NCI-H187 treated with DMSO at 0.1 percent for 48 hours (cell line): ENCODE results near the gene ARL6IP4.

Source experiments
- DNase-seq: peaks from one replicate; lab custom pipeline; 2025; lab: John Stamatoyannopoulos, UW

Gene ARL6IP4

GRCh38 chr12:122978507-122978955, 1.9 kb upstream of the ARL6IP4 start:
- DNase-seq: no peak

GRCh38 chr12:122979001-122979907, 1.2 kb upstream of the ARL6IP4 start:
- no peak for DNase-seq

DNA sequence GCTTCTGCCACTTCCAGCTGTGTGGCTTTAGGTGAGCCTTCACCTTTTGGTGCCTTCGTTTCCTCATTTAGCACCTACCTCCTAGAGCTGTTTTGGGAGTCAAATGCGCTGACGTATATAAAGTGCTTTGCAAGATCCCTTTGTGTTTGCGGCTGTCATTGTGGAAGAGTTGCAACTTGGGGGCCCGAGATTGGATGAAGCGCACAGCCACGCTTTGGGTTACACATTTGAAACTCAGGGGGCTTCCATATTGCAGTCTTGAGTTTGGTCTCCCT, 636 bp upstream of the ARL6IP4 start:
- no peak for DNase-seq

GRCh38 chr12:122981036-122981471, 573 bp downstream of the ARL6IP4 start:
- DNase-seq: no peak

- no peak for DNase-seq
Observed at GRCh38 chr12:122981587-122982476, 1.4 kb downstream of the ARL6IP4 start.

DNA sequence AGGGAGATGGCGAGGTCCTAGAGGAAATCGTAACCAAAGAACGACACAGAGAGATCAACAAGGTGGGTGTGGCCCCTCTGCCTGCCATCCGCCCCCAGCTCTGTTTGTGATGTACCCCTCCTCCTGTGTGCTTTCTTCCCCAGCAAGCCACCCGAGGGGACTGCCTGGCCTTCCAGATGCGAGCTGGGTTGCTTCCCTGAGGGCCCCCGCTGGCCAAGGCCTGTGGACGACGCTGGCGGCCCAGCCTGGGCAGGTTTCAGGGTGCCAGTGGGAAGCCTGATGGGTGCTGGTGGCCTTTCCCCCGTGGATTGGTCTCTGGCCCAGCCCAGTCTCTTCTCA, 2.0 kb downstream of the ARL6IP4 start:
- DNase-seq: no peak

GRCh38 chr12:122982963-122983788, 2.7 kb downstream of the ARL6IP4 start:
- no peak for DNase-seq

DNA sequence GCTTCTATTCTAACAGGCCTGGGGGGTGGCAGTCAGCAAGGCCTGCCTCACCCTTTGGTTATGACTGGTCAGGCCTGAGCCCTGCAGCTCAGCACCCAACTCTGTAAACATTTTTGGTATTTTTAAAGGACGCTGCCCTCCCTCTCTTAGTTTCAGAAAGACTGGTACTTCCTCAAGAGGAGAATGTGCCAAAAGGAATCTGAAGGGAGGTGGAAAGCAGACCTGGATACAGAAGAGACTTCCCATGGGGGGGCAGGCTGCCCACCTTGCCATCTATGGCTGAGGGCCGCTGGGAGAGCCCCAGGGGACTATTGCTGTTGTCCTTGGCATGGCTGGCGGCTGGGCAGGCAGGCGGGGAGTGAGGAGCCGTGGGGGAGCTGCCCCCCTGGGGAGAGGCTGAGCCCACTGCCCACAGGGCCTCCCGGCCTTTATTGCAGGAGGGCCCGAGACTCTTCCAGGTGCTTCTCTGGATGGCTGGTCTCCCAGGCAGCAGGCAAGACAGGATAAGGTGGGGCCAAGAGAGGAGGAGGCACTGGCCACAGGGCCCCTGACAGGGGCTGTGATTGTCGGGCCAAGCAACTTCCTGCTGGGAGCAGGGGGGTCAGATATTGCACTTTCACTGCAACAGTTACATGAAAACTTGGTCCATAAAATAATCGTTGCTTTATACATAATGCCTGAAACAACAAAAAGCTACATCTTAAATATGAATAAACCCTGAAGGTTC, 3.5 kb downstream of the ARL6IP4 start:
- DNase-seq: no peak

DNA sequence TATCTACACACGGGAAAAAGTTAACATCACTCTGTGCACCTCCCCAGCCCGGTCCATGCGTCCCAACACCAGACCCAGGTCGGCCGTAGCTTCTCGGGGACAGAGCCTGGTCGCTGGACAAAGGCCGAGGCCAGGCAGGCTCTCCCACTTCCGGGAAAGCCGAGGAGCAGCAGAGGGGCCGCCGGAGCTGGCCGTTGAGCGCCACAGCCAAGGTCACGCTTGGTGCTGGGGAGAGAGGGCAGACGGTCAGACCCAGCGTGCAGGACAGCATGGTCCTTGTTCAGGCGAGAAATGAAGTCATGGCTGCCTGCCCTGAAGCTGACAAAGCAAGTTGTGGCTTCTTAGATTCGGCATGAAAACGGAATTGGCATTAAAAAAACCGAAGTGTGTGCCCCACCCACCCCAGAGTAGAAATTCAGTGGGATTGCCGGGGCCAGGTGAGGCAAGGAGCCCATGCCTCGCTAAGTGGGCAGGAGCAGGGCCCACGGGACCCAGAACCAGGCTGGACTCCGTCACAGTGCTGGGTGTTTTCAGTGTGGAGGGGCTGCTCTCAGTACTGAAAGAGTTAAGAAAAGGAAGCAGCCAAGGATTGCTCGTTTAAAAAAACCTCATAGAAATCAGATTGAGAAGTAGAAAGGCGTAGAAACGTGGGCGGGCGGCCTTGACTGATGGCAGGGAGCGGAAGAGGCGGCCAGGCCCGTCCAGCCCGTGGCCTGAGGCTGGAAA, 4.3 kb downstream of the ARL6IP4 start:
- no peak for DNase-seq

DNA sequence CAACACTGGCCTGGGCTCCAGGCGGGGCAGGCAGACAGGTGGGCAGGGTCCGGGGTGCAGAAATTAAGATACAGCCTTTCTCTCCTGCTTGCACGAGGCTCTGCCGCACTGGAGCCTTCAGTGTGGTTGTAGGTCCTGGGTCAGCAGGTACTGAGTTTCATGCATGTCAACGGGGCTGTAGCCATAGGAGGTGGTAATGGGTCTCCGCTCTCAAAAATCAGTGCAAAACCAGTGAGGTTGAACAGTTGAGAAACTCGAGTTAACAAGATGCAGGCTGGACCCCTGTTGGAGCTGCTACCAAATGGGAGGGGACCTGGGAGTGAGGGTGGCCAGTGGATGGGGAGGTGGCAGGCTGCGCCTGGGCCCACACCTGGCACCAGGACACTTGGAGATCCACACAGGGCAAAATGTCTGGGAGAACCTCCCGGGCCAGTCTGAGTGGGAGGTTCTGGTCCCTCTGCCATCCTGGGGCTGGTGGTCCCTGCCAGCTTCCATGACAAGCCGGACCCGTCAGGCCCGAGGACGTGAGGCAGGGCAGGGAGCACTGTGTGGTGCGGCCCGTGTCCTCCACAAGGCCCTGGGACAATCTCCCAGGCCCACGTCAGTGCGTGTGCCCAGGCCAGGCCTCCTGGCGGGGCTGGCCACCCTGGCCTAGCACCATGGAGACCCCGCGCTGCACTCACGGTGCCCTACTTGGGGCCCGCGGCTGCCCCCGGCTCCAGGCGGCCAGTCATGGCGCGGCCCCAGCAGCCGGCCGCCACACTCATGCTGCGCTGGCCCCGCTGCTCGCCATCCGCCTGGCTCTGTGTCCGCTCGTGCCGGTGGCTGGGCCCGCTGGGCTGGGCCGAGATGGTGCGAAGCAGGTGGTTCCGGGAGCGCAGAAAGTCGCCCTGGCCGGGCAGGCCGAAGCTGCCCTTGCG, 5.1 kb downstream of the ARL6IP4 start:
- no peak for DNase-seq

DNA sequence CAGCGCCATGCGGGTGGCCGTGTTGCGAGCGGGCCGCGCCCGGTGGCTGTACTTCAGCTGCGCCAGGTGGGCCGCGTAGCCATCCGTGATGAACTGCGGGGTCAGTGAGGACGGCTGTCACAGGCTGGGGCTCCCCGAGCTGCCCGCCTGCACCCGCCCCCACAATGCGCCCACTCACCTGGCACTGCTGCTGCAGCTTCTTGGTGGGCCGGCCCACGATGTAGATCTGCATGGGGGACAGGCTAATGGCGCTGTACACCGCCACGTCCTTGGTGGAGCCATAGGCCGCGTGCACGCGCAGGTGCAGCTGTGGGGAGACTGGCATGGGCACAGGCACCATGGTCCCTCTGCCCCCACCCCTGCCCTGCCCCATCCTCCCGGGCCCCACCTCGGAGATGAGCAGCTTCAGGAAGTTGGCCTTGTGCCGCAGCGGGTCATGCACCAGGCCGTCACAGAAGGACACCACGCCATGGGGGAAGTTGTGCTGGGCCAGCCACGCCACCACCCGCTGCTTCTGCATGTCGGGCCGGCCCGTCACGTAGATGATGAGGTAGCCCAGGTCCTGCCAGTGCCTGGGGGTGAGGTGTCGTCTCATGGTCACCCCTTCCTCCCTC, 5.9 kb downstream of the ARL6IP4 start:
- no peak for DNase-seq

GRCh38 chr12:122987086-122987951, 6.8 kb downstream of the ARL6IP4 start:
- no peak for DNase-seq

DNA sequence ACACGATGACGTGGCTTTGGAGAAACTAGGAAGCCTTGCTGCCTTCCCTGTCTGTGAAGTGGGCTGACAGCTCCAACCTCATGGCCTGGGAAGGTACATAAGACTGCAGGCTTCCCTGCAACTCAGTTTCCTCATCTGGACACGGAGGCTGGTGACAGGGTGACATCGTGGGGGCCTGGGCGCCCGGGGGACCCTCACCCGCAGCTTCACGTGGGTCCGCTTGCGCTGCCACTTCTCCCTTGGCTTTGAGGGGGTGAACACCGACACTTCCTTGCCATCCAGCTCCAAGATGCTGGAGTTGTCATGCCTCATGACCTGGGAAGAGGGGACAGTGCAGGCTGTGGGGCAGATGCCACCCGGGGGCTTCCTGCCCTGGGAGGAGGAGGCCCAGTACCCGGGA, 7.6 kb downstream of the ARL6IP4 start:
- no peak for DNase-seq

- DNase-seq: no peak
Observed at GRCh38 chr12:122988612-122989212, 8.2 kb downstream of the ARL6IP4 start.

- DNase-seq: no peak
Observed at GRCh38 chr12:122989225-122989839, 8.9 kb downstream of the ARL6IP4 start.

DNA sequence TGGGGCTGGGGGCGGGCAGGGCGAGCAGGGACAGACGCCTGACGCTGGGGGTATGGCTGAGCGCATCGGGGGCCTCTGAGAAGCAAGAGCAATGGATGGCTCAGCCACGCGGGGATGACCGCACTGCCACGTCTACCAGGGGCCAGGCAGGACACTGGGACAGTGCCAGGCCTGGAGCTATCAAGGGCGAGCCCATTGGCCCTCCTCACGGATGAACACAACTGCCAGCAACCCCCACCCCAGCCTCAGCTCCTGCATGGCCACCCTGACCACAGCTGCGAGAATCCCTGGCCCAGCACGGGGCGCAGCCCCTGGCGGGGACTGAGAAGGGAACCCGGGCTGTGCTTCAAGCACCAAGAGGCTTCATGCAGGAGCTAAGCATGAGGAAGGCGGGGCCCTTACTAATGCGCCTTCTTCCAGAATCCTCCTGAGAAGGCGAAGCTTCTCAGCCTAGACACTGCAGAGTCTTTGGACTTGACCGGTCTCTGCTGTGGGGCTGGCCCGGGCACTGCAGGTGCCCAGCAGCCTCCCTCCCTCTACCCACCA, 9.5 kb downstream of the ARL6IP4 start:
- DNase-seq: no peak

DNA sequence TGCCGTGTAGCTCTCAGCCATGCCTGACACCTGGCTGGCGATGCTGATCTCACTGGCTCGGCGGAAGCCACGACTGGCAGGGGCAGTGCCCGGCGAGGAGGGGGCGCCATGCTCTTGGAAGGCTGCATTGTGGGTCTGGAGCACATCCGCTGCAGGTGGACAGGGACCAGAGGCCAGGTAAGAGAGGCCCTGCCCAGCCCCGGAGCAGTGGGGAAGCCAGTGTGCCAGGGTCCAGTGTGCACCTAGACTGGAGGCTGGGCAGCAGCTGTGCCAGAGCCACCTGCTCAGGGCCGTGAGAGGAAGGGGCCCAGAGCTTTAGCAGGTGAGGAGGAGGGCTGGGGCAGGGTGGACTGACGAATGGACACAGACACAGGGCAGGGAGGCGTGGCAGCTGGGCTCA, 10.1 kb downstream of the ARL6IP4 start:
- no peak for DNase-seq
